HG03432 (cell line): ENCODE results near the gene POU4F1.
"Not testable (repeated sequence)": the region's sequence is repeated elsewhere in the genome, so short reads cannot be mapped to it uniquely, and the experiment has no call there.

ENCODE experiments used
- ATAC-seq: cut with Tn5 transposase; IDR thresholded peaks from one replicate; pipeline ENCODE4 v1.9.1; 2021; ENCODE audit warnings: mild to moderate bottlenecking, moderate library complexity; ENCODE audit not compliant: unreplicated experiment

POU4F1 gene, protein sequence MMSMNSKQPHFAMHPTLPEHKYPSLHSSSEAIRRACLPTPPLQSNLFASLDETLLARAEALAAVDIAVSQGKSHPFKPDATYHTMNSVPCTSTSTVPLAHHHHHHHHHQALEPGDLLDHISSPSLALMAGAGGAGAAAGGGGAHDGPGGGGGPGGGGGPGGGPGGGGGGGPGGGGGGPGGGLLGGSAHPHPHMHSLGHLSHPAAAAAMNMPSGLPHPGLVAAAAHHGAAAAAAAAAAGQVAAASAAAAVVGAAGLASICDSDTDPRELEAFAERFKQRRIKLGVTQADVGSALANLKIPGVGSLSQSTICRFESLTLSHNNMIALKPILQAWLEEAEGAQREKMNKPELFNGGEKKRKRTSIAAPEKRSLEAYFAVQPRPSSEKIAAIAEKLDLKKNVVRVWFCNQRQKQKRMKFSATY

DNA sequence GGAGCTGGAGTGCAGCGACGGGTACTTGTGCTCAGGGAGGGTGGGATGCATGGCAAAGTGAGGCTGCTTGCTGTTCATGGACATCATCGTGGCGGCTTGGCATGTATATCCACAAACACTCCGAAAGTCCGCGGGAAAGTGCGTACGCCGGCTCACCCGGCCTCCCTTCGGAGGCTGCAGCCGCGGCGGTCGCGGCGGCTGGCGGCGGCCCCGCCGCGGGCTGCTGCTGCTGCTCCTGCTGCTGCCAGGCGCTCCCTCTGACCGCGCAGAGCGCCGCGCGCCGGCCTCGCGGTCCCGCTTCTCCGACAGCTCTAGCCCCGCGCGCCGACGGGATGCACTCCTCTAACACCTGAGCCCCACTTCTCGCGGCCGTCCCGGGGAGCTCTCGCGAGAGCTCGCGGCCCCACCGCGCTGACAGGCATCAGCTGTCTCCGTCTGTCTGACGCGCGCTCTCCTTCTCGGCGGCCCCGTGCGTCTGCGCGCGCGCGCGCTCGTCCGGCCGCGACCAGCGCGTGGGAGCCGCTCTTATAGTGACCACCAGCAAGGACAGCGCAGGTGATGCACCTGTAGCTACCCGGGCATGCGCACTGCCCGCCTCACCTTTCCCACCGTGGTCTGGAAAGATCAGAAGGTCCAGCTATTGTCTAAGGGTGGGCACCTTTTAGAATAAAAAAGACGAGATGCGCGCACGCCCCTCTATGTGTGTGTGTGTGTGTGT, at the start of gene POU4F1:
POU4F1 (minus strand) TSS at position 313 of the 718 bp plus-strand sequence; CDS start at position 87, 226 bp downstream.
- ATAC-seq, result peak; percentile 90

DNA sequence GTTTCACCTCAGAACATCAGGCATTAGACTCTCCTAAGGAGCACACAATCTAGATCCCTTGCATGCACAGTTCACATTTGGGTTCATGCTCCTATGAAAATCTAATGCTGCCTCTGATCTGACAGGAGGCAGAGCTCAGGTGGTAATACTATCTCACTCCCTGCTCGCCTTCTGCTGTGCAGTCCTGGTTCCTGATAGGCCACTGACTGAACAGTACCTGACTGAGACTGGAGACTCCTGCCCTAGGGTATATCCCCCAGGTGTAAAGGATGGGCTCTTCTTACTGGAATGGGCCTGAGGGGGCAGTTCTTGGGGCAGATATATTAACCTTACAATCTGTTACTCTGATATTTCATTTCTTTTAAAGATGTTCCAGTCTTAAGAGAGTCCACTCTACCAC, 49.3 kb upstream of the POU4F1 start:
- ATAC-seq, result no peak

DNA sequence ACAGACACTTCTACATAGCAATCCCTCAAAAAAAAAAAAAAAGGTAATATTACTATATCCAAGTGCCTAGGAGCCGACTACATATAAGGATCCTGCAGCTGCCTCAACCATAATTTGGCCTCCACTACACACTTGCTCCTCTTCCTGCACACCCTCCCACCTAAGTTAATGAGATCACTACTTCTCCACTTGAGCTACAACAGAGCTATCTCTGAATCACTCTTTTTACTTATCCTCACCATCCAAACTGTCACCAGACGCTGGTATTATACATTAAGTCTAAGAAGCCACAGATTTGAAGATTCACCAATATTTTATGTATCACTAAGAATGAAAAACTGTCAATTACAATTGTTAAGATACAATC, 47.3 kb upstream of the POU4F1 start:
- peak; percentile 7 for ATAC-seq

DNA sequence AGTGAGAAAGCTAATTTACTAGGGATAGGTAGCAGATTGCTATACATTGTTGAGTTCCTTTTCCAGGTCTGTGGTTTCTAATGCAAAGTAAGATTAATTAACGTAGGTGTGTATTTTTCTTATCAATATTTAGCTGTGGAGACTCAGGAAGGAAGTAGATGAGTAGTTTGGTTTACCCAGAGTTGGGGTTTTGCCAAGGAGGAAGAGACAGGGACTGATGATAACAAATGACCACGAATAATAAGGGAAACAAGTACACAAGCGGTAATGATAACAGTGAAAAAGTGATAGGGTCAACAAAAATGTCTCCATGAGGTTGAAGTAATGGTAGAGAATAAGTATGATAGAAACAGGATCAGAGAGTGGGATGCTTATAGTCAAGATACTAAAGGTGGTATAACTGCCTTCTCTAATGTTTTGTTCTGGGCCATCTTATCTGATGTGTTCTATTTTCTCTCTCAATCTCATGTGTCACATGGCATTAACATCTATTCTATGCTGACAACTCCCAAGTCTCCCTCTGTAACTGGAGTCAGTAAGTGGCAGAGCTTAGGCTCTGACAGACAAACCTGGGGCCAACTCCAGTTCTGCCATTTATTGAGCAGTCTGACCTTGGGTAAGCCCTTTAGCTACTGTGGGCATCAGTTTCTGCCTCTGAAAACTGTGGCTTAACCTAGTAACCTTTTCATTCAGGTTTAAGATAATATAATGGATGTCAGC, 46.8 kb upstream of the POU4F1 start:
- peak; percentile 36 for ATAC-seq

DNA sequence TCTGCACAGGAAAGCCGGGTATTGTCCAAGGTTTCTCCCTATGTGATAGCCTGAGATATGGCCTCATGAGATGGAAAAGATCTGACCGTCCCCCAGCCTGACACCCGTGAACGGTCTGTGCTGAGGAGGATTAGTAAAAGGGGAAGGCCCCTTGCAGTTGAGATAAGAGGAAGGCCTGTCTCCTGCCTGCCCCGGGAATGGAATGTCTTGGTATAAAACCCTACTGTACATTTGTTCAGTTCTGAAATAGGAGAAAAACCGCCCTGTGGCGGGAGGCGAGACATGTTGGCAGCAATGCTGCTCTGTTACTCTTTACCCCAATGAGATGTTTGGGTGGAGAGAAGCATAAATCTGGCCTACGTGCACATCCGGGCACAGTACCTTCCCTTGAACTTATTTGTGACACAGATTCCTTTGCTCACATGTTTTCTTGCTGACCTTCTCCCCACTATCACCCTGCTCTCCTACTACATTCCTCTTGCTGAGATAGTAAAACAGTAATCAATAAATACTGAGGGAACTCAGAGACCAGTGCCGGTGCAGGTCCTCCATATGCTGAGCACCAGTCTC, 43.8 kb upstream of the POU4F1 start:
- ATAC-seq, result not testable (repeated sequence)

DNA sequence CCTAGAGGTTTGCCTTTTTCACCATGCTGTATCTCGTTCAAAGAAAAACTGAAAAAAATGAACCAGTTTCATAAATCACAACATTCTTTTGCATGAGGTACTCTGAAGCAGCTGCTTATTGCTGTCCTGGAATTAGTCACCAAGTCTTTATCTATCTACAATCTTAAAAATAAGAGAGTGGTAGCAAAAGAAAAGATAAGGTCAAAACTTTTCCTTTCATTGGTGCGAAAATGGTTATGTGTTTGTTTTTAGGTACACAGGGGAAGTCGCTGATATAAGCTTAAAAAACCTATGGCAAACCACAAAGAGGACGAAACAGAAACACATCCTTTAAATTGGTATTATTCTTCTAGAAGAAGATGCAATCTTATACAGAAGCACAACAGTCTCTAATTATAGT, 34.9 kb upstream of the POU4F1 start:
- ATAC-seq, result peak; percentile 79

DNA sequence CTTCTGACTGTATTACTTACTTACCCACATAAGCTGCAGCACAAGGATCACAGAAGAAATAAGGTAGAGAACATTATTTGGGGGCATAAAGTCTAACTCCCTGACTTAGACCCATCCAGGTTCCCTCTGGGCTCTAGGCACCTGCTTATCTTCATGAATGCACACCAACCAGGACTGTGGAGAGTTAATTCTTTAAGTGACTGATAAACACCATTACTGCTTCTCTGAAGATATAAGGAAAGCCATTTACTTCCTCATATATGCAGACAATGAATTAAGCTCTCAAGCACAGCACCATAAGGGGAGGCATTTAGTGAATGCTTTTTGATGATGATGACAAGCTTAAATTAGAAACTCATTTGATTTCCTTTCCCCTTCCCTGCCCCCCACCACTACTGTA, 33.1 kb upstream of the POU4F1 start:
- ATAC-seq, result no peak

DNA sequence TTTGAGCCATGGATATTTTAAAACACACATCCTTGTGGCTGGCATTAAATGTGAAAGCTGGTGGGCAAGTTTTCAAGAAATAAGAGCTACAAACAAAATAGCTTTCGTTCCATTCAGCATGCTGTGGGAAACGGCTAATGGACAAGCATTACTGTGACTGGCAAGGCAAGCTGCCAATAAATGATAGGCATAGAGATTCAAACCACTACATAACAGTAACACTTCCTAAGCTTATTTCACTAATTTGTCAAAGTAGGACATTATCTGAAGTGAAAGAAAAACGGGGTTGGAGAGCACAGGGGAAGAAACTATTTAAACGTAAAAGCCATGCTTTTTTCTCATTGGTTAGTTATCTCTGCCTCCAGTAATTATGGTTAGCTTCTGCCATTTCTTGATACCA, 29.6 kb upstream of the POU4F1 start:
- ATAC-seq, result no peak

DNA sequence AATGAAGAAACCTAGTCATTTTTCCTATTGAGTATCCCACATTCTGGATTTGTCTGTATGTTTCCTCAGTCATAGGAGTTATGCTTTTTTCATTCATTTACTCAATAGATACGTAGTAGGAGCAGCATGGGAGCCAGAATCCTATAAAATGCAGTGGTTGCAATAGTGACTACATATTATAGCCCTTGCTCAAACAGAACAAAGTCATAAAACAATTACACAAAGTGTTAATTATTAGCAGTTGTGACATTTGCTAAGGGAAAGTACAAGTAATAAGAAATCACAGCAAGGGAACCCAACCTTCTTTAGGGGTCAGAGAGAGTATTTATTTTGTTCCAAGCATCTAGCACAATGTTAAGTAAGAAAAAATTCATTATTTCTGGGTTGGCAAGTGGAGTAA, 27.7 kb upstream of the POU4F1 start:
- ATAC-seq, result no peak

DNA sequence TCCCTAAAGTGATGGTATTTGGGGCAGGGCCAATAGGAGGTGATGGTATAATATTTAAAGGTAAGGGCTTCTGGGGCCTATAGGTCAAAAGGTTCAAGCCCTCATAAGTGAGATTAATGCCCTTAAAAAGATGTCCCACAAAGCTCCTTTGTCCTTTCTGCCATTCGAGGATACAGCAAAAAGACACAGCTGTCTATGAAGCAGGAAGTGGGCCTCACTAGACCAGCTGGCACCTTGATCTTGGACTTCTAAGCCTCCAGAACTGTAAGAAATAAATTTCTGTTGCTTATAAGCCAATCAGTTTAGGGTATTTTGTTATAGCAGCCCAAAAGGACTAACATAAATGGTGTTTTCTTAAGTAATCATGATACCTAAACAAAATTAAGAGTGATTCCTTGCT, 27.2 kb upstream of the POU4F1 start:
- no peak for ATAC-seq

DNA sequence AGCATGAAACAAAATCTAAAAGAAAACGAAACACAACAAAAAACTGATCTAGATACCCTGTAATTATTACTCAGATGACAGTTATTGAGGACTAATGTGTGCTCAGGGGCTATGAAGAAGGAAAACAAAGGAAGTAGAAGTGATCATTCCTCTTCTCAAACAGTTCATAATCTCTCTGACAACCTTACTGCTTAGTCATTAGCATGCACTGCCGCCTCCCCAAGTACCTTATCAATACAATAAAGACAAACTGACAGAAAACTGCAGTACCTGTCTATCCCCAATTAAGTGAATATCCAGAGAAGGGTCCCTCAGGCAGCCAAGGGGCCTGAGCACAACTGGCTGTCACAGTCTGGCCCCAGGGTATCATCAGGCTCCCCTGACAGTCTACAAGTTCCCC, 22.0 kb upstream of the POU4F1 start:
- no peak for ATAC-seq

DNA sequence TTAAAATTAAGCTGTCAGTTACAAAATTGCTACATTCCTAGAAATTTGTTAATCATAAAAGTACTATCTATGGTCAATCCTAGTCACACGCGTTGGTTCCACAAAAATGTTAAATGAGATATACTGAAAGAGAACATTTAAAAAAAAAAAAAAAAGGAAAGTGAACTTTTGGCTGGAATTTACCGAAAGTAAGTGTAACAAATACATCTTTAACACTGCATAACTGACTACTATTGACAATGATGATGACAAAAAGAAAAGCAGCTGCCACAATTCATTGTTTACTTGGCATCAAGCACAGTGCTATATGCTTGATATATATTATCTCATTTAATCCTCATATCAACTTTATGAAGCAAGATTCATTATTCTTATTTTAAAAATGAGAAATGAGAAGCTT, 19.8 kb upstream of the POU4F1 start:
- no peak for ATAC-seq

DNA sequence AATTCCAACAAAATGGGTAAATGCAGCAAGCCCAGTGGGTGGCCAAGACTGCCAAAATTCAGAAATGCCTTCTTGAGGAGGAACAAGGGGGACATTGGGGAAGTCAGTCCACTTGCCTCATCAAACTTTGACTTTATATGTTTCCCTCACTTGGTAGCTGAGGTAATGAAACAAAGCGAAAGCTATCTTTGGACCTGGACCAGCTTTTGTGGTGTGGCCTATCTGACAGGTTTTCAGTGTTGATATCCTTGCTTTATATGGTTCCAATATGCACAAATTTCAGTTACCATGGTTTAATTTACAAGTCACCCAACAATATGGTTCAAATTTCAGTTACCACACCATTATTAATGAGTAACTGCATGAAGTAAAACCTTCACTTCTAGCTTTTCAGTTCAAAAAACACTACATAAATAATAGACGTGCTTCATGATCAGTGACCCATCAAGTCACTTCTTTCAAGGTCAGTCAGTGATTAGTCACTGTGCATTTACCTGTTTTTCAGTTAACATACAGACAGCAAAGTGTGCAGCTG, 17.7 kb upstream of the POU4F1 start:
- no peak for ATAC-seq

DNA sequence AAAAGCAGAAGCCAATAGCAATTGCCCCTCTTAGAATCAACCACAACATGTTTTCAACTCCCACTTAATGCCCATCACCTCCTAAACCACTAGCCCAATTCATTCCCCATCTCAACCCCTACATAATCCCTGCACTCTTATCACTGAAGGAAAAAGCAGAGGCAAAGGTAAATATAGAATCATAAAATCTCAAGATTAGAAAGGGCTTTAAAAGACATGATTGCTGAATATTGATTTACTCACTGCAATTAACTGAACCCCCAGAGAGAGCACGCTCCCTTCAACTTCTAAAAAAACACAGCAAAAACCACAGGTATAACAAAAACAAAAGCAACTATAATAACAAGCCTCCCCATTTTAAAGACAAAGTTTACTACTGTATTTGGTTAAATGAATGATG, 15.1 kb upstream of the POU4F1 start:
- ATAC-seq, result no peak

DNA sequence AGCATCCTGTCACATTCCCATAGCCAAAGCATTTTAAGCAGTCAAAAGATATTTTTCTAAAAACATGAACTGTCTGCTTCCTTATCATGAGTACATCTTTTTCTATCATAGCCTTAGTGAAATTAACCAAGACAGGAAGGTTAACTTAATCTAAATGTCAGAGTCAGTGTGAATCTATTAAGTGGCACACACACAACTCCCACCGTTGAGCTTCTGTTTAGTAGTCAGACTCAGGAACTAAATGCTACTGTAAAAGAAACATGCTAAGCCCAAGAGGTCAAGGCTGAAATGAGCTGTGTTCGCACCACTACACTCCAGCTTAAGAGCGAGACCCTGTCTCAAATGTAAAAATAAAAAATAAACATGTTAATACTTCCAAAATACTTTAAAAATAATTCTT, 7.7 kb upstream of the POU4F1 start:
- no peak for ATAC-seq

DNA sequence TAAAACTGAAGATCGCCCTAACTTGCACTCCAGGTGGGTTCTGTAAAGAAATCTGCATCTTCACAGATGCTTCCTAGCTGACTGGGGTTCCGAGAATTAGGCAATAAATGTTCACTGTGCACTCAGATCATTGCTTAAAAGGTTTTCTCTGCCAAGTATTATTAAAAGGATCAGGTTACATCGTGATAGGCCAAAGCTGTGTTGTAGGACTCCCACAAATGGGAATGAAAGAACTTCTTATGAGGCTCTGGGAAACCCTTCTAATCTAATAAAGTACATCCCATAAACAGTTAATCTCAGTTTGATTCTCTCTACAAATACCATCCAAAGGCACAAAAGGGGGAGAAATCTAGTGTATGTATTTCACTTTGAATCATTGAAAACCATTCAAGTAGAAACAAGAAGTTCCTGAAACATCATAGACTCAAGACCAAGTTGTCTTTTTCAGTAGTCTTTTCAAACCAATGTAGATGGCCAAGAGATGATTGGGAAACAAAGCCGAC, 7.1 kb upstream of the POU4F1 start:
- ATAC-seq, result no peak

DNA sequence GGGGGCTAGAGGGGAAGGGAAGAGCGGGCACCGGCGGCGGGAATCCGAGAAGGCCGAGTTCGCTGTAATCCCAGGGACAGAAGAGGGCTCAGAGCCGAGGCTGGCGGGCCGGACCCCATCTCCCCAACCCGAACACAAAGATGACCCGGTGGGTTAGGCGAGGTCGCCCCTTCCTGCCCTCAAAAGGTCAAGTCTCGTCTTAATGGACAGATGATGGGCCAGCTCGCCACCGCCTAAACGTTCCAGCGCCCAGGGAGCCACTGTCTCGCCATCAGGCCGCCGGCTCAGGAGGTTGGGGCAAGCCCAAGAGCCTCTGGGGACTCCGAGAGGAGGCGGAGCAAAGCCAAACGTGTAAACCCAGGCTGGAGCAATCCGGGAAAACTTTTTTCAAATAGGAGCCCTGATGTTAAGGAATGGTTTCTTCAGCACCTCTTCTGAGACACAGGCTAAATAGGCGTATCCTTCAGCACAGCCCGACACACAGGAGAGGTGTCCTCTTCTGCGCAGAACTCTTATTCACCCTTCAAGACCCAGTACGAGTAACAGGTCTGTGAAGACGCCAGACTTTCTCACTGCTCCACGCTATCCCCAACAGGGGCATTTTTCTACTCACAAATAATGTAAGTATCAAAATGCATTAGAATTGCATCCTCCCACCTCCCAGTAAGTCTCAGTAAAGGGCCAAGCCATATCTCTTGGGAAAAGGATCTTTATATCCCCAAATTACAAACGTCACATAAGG, 6.3 kb upstream of the POU4F1 start:
- ATAC-seq, result no peak

DNA sequence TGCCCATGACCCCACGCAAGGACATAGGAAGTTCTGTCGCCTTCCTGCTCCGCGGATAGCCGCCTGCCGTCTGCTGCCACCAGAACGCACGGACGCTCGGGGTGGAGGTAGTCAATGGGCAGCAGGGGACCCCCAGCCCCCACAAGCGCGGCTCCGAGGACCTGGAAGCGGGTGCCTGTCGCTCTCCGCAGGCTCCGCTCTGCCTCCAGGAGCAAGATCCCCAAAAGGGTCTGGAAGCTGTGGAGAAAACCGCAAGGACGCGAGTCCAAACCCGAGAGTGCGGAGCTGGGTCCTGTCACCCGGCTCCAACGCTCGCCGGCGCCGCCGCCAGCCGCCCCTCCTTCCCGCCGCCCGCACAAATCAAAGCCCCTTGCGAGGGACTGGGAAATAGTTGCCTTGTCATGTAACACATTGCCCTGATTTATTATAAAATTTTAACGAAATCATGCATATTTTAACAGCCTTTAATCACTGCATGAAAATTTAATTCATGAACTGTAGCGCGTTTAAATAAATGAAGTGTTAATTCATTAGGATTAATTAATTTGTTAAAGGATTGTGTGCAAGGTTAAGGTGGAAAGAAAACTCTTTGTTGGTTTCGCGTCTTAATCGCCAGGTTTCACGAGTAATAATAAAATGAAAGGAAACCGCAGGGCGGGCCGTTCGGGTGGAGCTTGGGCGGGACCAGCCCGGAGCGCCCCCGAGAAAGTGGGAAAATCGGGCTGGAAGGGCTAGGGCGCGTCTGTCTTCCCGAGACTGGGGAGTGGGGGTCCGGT, 5.5 kb upstream of the POU4F1 start:
- no peak for ATAC-seq

DNA sequence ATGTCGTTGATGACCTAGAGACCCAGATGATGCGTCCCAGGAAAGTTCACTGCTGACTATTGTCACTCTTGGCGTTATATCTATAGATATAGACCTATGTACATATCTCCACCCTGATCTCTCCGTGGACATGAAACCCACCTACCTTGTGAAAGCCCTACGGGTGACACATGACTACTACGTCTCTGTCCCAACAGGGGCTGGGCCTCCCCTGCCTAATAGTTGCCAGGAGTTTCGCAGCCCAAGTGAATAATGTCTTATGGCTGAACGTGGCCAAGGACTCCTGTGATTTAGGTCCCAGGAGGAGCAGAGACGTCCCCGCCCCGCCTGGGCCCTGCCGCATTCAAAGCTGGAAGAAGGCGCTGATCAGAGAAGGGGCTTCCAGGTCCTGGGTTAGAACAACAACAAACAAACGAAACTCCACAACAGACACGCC, 4.9 kb upstream of the POU4F1 start:
- no peak for ATAC-seq
